Activated CD4-positive, alpha-beta T cell treated with anti-CD3 and anti-CD28 coated beads for 24 hours (primary cell): Measurements from ENCODE around the gene CUEDC2.
A peak's percentile ranks its signal among the peaks of the same experiment; 100 is the strongest.

Source experiments
- DNase-seq, 2 donors: peaks; one replicate each; pipeline ENCODE4 v3.0.0-alpha.2; 2020; ENCODE audit warnings: low read depth in 2 of 2

The CUEDC2 gene

GRCh38 chr10:102397222-102398171 lies 34.9 kb downstream of the CUEDC2 start:
- no peak for DNase-seq

GRCh38 chr10:102396730-102397151 lies 35.6 kb downstream of the CUEDC2 start:
- DNase-seq, result no peak

- no peak for DNase-seq
Measured at GRCh38 chr10:102396317-102396650, 36.1 kb downstream of the CUEDC2 start.

GRCh38 chr10:102395400-102396316 lies 36.7 kb downstream of the CUEDC2 start, which contains the start of gene NFKB2:
Gene NFKB2, plus strand, starts transcription at chr10:102395705. Its CDS starts 255 bp downstream, at chr10:102395960.
- DNase-seq, result peak; percentile 85 to 87

GRCh38 chr10:102394801-102395399 lies 37.5 kb downstream of the CUEDC2 start:
- peak in 1 of 2 donors; percentile 43 for DNase-seq

- peak; percentile 93 to 97 for DNase-seq
Measured at GRCh38 chr10:102394079-102394800, 38.1 kb downstream of the CUEDC2 start.

- no peak for DNase-seq
Measured at GRCh38 chr10:102393411-102394078, 38.8 kb downstream of the CUEDC2 start.

GRCh38 chr10:102392306-102392705 lies 40.1 kb downstream of the CUEDC2 start:
- no peak for DNase-seq

- DNase-seq, result no peak
Measured at GRCh38 chr10:102389894-102390293, 42.5 kb downstream of the CUEDC2 start.

GRCh38 chr10:102384606-102385429 lies 47.6 kb downstream of the CUEDC2 start:
- no peak for DNase-seq

GRCh38 chr10:102384053-102384452 lies 48.3 kb downstream of the CUEDC2 start:
- no peak for DNase-seq

- no peak for DNase-seq
Measured at GRCh38 chr10:102382871-102383270, 49.5 kb downstream of the CUEDC2 start.

- no peak for DNase-seq
Measured at GRCh38 chr10:102381983-102382382, 50.4 kb downstream of the CUEDC2 start.

GRCh38 chr10:102379383-102379782 lies 53.0 kb downstream of the CUEDC2 start:
- no peak for DNase-seq

- DNase-seq, result no peak
Measured at GRCh38 chr10:102376901-102377300, 55.5 kb downstream of the CUEDC2 start.

- DNase-seq, result no peak
Measured at GRCh38 chr10:102375867-102376266, 56.5 kb downstream of the CUEDC2 start.

GRCh38 chr10:102375250-102375649 lies 57.1 kb downstream of the CUEDC2 start:
- DNase-seq, result no peak
